ENCODE measurements around the gene GRM4.

GRCh38 chr6:33975661-33976436, 170.0 kb downstream of the GRM4 start:
- TF ChIP-seq, protein P1, sequence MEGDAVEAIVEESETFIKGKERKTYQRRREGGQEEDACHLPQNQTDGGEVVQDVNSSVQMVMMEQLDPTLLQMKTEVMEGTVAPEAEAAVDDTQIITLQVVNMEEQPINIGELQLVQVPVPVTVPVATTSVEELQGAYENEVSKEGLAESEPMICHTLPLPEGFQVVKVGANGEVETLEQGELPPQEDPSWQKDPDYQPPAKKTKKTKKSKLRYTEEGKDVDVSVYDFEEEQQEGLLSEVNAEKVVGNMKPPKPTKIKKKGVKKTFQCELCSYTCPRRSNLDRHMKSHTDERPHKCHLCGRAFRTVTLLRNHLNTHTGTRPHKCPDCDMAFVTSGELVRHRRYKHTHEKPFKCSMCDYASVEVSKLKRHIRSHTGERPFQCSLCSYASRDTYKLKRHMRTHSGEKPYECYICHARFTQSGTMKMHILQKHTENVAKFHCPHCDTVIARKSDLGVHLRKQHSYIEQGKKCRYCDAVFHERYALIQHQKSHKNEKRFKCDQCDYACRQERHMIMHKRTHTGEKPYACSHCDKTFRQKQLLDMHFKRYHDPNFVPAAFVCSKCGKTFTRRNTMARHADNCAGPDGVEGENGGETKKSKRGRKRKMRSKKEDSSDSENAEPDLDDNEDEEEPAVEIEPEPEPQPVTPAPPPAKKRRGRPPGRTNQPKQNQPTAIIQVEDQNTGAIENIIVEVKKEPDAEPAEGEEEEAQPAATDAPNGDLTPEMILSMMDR (IDR thresholded peaks at IDR 0.05), result no peak
- TF ChIP-seq POLR2A (IDR thresholded peaks at IDR 0.05), result no peak
